ENCODE results near the gene DERL2. TPM values are rescaled to one million over a fixed set of nuclear protein-coding genes. Genes with fewer than 3 reads are reported as not detected.

DERL2 gene
- total RNA-seq, 1 donor from 2014 or later = 83.4 TPM

- no peak for DNase-seq (ENCODE audit: low spot score)
- H3K9me3 Mint-ChIP-seq (ENCODE audit: unreplicated experiment) = no peaks in the 10 kb centered on the region
- H3K27ac Mint-ChIP-seq (ENCODE audit: unreplicated experiment) = no peak overlapping the region
- no peak overlapping the region for H3K4me3 Mint-ChIP-seq (ENCODE audit: unreplicated experiment)
- TF ChIP-seq CTCF (IDR thresholded peaks at IDR 0.05; ENCODE audit: unreplicated experiment) = no peak
- H3K27me3 Mint-ChIP-seq (ENCODE audit: unreplicated experiment) = no peaks in the 10 kb centered on the region
- H3K36me3 Mint-ChIP-seq (ENCODE audit: low read depth, unreplicated experiment) = peaks cover 49% of the 10 kb centered on the region
- H3K4me1 Mint-ChIP-seq (ENCODE audit: unreplicated experiment) = no peaks in the 10 kb centered on the region
Observed at GRCh38 chr17:5478992-5479391, 7.0 kb downstream of the DERL2 start.

- H3K9me3 Mint-ChIP-seq (ENCODE audit: unreplicated experiment) = no peaks in the 10 kb centered on the region
- no peak for TF ChIP-seq CTCF (IDR thresholded peaks at IDR 0.05; ENCODE audit: unreplicated experiment)
- H3K4me3 Mint-ChIP-seq (ENCODE audit: unreplicated experiment) = no peak overlapping the region
- peaks cover 2% of the 10 kb centered on the region for H3K4me1 Mint-ChIP-seq (ENCODE audit: unreplicated experiment)
- H3K36me3 Mint-ChIP-seq (ENCODE audit: low read depth, unreplicated experiment) = peaks cover 40% of the 10 kb centered on the region
- no peaks in the 10 kb centered on the region for H3K27me3 Mint-ChIP-seq (ENCODE audit: unreplicated experiment)
- no peak for DNase-seq (ENCODE audit: low spot score)
- no peak overlapping the region for H3K27ac Mint-ChIP-seq (ENCODE audit: unreplicated experiment)
Observed at GRCh38 chr17:5473906-5474305, 12.1 kb downstream of the DERL2 start.

GRCh38 chr17:5472511-5472910 is 13.5 kb downstream of the DERL2 start:
- DNase-seq (ENCODE audit: low spot score) = no peak
- no peaks in the 10 kb centered on the region for H3K9me3 Mint-ChIP-seq (ENCODE audit: unreplicated experiment)
- H3K27ac Mint-ChIP-seq (ENCODE audit: unreplicated experiment) = no peak overlapping the region
- no peak for TF ChIP-seq CTCF (IDR thresholded peaks at IDR 0.05; ENCODE audit: unreplicated experiment)
- H3K27me3 Mint-ChIP-seq (ENCODE audit: unreplicated experiment) = no peaks in the 10 kb centered on the region
- peaks cover 7% of the 10 kb centered on the region for H3K4me1 Mint-ChIP-seq (ENCODE audit: unreplicated experiment)
- no peak overlapping the region for H3K4me3 Mint-ChIP-seq (ENCODE audit: unreplicated experiment)
- H3K36me3 Mint-ChIP-seq (ENCODE audit: low read depth, unreplicated experiment) = peaks cover 32% of the 10 kb centered on the region

- Mint-ChIP-seq H3K9me3 (ENCODE audit: unreplicated experiment) (no peaks in the 10 kb centered on the region), H3K27ac (ENCODE audit: unreplicated experiment) (peak overlapping the region; percentile 87), H3K4me1 (ENCODE audit: unreplicated experiment) (peaks cover 28% of the 10 kb centered on the region), H3K36me3 (ENCODE audit: low read depth, unreplicated experiment) (peaks cover 17% of the 10 kb centered on the region), H3K27me3 (ENCODE audit: unreplicated experiment) (peaks cover 3% of the 10 kb centered on the region), H3K4me3 (ENCODE audit: unreplicated experiment) (peak overlapping the region; percentile 98)
- TF ChIP-seq CTCF (IDR thresholded peaks at IDR 0.05; ENCODE audit: unreplicated experiment) = no peak
- DNase-seq (ENCODE audit: low spot score) = peak; percentile 21
Observed at GRCh38 chr17:5468075-5468473, 17.9 kb downstream of the DERL2 start.

- Mint-ChIP-seq H3K4me3 (ENCODE audit: unreplicated experiment) (peak overlapping the region; percentile 98), H3K9me3 (ENCODE audit: unreplicated experiment) (no peaks in the 10 kb centered on the region), H3K27ac (ENCODE audit: unreplicated experiment) (peak overlapping the region; percentile 87), H3K36me3 (ENCODE audit: low read depth, unreplicated experiment) (peaks cover 19% of the 10 kb centered on the region), H3K4me1 (ENCODE audit: unreplicated experiment) (peaks cover 28% of the 10 kb centered on the region), H3K27me3 (ENCODE audit: unreplicated experiment) (peaks cover 3% of the 10 kb centered on the region)
- DNase-seq (ENCODE audit: low spot score) = no peak
- no peak for TF ChIP-seq CTCF (IDR thresholded peaks at IDR 0.05; ENCODE audit: unreplicated experiment)
Observed at GRCh38 chr17:5467416-5467815, 18.6 kb downstream of the DERL2 start.
